IPS DF 19.7 (cell line): ENCODE measurements around the gene SGSM2.
A peak's percentile ranks its signal among the peaks of the same experiment; 100 is the strongest.

Experiments
- DNase-seq: peaks from one replicate; pipeline ENCODE4 v3.0.0-alpha.2; 2013; ENCODE audit warnings: low read depth, low spot score

The SGSM2 gene

DNA sequence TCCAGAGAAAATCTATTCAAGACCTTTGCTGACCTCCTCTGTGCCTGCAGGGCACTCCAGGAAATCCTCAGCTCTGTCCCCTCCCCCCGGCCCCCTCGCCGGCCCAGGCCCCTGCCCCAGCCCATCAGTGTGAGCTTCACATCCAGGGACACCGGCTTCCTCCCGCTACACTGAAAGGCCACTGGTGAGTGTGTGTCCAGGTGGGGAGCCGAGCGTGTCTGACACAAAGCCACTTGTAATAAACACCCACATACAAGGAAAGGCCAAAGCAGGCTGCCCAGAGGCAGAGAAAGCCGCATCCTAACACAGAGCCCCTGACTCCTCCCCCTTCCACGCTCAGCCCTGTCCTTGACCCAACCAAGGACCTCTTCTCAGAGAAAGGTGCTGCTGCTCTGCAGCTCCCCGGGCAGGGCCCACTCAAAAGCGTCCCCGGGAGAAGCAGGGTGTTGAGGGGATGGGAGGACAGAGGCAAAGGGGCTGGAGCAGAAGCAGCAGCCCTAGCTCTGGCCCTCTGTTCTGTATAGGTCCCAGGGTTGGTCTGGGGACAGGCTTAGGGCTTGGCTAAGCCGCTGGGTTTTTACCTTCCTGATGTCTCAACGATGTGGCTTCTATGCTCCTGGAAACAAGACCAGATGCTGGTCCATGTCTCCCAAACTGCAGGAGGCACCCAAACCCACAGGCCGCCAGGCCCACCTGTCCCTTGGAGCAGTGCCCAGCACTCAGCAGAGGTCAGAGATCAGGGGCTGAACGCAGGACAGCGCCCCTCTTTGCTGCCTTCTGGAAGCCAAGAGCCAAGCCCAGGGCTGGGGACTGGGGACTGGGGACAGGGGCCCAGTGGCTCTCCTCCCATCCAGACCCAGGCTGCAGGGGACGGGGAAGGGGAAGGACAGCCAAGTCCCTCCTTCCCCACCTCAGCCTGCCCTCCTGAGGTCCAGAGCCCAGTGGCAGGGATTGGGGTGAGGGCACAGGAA, 48.2 kb downstream of the SGSM2 start:
- no peak for DNase-seq

DNA sequence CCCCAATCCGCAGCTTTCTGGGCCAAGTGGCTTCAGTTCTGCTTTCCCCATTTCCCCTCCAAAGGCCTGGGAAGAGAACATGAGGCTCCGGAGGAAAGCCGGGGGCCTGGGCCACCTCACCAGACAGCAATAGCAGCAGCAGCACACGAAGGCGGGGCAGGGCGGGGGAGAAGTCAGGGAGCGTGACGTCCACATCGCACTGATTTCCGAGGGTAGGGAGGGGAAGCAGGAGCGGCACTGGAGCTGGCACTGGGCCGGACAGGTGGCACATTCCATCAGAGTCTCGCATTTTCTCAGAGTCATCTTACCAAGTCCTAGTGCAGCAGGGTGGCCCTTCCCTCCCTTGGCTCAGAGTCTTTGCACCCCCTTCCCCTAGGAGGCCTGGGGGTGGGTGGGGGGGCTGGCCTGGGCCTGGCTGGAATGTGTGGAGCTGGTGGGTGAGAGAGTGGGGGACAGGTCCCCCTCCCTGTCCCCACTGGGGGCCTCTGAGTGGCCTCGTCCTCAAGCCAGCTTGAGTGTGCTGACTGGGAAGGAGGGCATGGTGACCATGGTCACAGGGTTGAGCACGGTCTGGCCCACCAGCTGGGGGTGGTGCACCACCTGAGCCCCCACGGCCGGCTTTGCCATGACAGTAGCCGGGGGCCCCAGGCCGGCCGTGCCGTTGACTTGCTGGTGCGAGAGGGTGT, 49.2 kb downstream of the SGSM2 start:
- DNase-seq = no peak

DNA sequence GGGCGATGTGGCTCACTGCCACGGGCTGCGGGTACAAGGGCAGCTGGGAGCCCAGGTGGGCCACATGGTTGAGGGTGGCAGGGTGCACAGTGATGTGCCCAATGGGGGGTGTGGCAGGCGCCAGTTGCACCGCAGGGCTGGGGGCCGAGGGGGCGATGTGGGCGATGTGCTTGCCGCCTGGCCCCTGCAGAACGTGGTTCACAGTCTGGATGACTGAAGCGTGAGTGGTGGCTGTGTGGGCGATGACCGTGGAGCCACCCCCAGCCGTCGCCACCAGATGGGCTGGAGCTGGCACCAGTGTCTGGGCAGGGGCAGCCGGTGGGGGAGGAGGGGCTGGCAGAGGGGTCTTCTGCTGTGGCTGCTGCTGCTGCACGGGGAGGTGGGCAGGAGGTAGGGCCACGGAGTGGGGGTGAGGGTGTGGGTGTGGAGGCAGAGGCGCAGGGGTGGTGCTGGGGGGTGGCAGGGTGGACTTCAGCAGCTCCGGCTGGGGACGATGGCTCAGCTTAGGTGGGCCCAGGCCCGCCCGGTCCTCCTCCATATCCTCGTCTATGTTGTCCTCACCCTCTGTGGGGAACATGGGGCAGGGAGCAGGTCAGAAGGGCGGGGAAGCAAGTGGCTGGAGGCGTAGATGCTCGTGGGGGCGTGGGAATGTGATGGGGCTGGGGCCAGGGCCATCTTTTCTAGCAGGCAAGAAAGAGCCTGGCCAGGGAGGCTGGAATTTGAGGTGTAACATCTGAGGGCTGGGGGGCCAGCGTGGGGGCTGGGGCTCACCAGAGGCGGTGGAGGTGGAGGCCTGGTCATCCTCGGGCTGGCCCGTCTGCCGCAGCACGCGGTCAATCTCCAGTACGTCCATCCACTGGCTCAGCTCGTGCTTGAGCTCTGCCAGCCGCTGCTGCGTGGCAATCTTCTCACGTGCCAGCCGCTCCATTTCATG, 50.1 kb downstream of the SGSM2 start:
- DNase-seq = no peak

DNA sequence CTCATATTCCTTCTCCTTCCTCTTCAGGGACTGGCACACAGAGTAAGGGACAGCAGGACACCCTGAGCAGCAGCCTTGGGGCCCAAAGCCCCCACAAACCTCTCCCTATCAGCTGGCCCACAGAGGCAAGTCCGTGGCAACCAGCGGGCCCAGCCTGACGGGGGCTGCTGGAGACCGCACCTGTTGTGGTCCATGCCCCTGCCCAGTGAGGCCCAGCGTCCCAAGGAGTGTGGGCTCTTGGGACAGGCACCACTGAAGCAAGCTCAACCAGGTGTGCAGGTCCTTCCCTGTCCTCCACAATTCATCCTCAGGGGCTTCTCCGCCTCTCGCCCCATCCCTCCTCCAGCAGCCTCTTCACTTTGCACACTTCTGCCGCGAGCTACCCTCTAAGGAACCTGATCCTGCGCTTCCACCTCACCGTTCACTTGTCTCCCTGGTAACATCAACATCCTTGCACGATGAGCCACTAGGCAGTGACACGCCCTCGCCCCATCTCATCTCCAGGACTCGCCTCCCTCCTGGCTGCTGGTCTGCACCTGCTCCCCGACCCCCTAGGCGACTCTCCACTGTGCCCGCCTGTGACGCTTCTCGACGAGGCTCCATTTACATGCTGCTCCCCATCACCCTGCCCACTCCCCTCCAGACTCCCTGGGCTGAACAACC, 50.9 kb downstream of the SGSM2 start:
- no peak for DNase-seq

DNA sequence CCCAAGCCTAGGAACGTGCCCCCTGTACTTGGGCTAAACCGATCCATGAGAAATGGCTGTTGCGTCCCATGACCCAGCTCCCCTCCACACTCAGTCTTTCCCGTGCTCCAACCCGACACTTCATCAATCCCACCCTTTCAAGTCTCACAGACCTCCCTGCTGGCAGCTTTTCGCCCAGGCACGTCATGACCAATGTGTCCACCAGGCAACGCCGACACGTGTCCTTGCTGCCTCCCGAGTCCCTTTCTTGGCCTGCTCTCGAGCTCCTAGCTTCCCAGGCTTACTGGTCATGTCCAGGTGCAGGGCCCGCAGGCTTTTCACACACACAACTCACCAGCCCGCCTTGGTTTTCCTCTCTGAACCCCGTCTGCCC, 51.4 kb downstream of the SGSM2 start:
- no peak for DNase-seq

DNA sequence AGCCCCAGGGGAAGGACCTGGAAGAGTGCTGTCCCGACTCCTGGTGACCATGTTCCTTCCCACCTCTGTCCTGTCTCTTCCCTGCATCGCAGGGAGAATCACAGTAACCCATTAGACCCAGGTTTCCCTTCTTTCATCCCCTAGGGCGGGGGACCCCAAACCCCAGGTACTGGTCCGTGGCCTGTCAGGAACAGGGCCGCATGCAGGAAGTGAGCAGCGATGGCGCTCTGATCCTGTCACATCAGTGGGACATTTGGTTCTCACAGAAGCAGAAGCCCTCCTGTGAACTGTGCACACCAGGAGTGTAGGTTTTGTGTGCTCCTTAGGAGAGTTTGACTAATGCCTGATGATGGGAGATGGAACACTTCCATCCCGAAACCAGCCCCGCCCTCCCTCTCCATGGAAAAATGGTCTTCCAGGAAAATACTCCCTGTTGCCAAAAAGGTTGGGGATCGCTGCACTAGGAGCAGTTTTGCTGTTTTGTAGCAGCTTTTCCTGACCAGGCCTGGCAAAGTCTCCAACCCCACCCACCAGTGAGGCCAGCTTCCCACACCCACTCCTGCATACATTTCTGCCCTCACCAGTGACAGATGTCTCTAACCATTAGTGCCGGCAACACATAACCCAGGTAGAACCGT, 53.0 kb downstream of the SGSM2 start:
- no peak for DNase-seq

DNA sequence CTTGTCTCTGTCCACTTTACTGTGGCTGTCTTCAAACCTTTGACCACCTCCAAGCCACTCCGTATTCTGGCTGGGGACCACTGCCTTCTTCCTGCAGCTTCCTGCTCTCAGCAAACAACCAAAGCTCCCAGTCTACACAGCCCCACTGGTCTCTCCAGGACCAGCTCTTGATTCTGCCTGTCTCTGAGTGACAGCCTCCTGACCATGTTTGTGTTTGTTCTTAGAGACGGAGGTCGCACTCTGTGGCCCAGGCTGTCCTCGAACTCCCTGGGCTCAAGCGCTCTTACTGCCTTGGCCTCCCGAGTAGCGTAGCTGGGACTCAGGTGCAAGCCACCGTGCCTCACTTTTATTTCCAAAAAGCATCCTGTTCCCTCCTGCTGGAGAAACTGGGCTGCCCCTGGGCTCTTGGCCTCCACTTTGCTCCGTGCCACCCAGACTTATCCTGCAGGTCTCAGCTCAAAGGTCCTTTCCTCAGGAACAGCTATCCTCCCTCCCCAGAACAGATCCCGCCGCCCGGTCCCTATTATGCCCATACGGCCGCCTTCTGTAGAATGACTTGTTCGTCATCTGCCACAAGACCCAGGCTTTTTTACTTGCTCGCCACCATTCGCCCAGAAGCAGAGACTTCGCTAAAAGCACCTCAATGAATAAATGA, 54.4 kb downstream of the SGSM2 start:
- DNase-seq = no peak

DNA sequence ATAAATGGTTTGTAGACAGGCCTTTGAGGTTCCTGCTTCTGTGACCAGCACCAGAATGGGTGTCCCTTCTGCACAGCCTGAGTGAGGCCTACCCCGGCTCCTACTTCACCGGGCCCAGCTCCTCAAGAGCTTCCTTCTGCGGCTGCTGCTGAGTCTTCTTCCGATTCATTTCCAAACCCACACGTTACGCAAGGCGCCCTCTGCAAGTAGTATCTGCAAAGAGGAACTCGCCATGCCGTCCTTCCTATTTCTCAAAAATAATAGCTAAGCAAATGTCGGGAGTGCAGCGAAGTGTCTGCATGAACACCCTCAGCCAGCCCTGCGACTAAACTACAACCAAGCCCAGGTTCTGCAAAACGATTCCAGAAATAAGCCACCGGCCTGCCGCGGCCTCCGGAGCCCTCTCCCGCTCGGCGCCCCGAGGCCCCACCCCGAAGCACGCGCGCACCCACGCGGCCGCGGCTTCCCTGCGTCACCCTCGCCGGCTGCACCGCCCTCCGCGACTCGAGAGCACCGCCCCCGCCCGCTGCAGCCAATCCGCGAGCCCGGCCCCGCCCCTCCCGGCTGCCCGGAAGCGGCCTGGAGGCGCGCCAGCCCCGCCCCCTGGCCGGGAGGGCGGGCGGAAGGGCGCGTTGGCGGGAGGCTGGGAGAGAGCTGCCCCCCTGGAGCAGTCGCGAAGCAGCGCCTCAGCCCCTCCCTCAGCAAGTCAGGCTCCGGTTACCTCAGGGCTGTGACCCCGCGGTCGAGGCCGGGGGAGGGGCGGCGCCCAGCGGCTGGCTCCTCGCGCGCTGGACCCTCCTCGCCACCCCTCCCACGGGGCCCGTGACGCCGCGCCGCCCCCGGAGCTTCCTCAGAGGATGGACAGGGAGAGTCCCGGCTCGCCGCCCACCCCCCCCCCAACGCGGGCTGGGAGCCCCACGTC, 55.2 kb downstream of the SGSM2 start:
- DNase-seq = no peak

DNA sequence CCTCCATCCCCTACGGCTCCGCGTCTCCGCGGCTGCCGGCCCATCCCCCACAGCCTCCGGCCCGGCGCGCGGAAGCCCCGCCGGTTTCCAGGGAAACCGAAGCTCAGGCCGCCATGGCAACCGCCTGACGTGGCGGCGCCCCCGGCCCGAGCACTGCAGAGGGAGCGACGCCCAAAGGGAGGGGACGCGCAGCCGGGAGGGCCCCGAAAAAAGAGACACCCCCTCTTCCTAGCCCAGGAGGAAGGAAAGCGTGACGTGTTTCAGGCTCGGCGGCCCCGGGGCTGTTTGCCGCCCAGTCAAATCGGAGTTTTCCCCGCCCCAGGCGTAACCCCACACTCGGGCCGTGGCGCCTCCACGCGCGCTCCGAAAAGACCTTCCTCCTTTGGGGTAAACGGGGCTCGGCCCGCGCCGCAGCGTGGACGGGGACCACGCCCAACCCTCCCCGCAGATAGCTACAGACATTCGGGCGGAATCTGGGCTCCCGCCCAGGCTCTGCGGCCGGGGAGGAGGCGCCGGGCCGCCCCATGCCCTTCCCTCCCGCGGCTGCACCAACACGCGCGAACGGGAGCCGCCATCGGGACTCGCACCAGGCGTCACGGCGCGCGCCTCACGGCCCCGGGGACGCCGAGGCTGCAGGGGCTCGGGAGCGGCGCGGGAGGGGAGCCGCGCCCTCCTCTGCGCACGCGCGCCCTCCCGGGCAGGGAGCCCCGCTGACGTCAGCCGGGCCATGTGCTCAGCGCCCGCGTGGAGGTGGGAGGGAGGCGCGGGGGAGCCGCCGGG, 56.1 kb downstream of the SGSM2 start:
- no peak for DNase-seq

DNA sequence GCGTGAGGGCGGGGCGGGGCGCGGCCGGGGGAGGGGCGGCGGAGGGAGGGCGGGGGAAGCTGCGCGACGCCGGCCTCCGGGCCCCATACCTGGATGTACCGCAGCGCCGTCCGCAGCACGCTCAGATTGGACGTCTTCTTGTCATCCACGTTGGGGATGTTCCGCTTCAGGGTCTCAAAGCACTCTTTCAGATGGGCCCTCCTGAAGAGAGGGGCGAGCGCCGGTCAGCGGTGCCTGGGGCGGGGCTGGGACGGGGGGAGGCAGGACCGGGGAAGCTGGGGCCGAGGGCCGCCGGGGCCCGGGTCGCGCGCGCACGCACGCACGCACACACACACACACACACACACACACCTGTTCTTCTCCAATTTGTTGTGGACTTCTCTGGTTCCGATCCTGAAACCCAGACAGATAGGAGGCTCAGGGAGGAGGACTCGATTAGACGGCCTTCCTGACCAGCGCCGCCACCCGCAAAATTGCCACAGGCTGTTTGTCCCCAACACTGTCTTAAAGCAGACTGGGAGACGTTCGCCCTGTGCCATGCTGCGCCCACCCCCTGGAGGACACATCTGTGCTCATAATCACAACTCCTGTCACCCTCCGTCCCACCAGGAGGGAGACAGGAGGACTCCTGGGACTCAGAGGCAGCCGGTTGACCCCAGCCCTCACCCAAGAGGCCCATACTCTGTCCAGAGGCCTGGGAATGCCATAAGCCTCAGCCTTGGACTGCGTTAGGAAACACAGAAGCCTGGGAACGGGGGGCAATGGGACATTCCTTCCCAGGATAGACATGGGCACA, 56.9 kb downstream of the SGSM2 start:
- no peak for DNase-seq

DNA sequence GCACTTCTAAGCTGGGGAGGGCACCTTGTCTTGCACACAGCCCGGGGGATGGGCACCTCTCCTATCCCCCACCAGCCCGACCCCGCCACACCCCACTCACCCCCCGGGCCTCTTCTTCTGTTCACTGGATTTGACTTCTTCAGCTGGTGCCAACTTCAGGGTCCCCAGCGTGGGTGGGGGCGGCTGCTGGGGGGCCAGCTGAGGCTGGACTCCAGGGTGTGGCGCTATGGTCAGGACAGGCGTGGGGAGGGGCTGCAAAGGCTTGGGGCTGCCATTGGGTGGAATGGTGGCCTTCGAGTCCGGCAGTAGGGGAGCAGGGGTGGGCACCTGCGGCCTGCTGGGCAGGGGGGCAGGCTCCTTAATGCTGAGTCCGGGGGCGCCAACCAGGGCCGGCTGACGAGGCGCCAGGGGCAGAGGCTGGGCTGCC, 57.5 kb downstream of the SGSM2 start:
- DNase-seq = no peak

DNA sequence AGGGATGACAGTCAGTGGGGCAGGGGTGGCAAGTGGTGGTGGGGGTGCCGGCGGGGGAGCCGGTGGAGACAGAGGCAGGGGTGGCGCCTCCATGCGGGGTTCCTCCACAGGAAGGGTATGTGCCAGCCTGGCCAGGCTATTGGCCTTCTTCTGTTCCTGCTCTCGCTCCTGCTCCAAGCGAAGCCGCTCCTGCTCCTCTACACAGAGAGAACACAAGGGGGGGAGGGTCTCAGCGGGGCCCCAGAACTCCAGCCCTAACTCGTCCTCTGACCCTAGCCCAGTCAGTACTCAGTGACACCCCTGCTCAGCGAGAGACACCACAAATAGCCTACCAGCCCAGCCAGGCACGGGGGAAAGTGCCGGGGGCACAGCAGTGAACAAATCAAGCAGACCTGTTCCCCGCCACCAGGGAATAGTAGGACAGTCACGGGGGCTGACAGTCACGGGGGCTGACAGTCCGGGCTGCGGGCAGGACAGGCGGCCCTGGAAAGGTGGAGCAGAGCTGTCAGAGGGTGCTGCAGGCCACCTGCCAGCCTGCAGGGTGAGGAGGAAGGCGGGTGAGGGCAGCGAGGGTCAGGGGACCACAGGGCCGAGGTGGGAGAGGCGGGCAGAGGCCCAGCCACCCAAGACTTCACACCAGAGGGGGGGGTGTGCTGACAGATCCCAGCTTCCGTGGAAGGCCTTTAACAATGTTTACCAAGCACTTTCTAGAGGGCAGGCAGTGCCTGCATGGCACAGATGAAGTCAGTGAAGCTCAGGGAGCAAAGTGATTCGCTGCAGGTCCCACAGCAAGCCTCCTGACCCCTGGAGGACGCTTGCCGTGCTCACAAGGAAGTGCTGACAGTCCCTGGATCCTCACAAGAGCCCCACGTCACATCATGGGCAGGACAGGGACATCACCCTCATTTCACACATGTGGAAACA, 58.2 kb downstream of the SGSM2 start:
- DNase-seq = no peak

DNA sequence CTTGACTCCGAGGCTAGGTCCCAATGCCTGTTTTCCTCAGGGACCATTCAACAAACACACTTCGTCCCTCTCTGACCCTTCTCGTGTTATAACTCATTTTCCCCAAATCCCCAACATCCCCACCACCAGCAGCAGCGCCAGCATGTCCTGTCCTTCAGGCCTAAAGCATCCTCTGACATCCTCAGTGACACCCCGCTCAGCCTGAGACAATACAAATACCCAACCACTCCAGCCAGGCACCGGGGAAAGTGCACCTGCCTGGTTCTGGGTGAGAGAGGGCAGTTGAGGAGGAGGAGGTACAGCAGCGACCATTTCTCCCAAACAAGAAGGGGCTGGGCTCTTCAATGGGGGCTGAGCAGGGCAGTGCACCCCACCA, 58.9 kb downstream of the SGSM2 start:
- DNase-seq = no peak

DNA sequence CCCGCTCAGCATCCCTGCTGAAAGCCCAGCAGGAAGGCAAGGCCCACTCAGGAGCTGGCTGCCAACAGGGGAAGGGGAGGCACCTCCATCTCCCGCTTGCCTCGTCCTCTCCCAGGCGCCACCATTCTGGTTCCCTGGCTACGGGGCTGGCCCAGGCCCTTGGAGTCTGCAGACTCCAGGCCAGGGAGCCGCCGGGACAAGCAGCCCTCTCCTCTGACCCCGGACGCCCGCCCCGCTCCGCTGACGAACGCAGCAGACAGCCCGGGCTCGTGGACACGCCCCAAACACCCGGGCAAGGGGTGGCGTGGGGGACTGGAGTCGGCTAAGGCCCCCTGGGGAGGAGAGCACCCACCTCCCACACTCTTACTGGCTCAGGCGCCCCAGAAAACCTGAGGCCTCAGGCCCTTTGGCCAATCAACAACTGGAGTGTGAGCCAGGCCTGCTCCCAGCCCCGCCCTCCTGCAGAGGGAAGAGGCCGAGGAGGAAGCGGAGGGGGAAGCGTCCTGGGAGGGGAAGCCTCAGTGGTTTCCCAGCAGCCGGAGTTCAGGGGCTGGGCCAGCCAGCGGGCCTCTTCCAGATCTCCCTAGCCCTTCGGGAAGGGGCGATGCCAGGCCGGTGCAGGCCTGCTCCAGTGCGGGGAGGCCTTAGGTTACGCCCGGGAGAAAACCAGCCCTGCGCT, 59.4 kb downstream of the SGSM2 start:
- DNase-seq = peak; percentile 70

DNA sequence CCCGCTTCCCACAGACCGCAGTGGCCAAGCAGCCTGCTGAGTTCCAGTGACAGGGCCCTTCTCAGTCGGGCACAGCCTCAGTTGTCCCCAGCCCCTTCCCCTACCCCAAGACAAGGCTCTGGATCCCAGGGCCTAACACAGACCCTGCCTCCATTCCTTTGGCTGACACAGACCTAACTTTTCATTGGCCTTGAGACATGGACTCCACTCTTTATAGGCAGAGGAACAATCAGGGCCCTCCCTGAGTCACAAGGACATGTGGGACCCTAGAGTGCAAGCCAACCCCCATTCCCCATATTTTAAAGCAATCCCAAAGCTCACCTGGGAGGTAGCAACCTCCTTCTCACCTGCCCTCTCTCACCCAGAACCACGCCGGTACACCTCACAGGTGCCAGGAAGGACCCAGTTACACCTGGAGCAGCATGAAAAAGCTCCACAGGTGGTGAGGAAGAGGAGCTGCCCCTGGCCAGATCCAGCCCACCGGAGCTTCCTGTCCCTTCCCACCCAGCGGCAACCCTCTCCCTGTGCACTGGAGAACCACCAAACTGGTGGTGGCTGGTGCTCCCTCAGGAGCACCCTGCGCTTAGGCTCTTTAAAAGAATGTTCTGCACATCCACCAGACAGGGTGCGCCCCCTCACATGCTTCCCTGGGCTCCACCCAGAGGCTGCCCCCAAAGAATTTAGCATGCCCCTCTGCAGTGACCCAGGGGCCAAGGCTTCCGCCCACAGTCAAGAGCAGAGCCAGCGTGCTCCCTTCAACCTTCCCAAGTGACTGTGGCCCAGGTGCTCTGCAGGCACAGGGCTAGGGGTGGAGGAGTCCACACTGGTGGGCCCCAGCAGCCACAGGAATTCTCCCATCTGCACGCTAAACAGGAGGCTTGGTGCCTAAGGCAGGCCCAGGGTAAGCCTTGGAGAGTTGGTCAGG, 60.2 kb downstream of the SGSM2 start:
- no peak for DNase-seq
